HG02943 (cell line): ENCODE data around the gene SHTN1.

ENCODE experiments used
- ATAC-seq: cut with Tn5 transposase; IDR thresholded peaks from one replicate; pipeline ENCODE4 v1.9.1; 2021; ENCODE audit warnings: mild to moderate bottlenecking, low read depth, moderate library complexity; ENCODE audit not compliant: unreplicated experiment

Gene SHTN1

GRCh38 chr10:116840389-116841075, 164.5 kb downstream of the SHTN1 start:
- ATAC-seq: no peak

- ATAC-seq: no peak
These were observed 166.8 kb downstream of the SHTN1 start for GRCh38 chr10:116838143-116838725.

- no peak for ATAC-seq
These were observed 168.0 kb downstream of the SHTN1 start for GRCh38 chr10:116836902-116837523.

GRCh38 chr10:116836083-116836482, 168.9 kb downstream of the SHTN1 start:
- ATAC-seq: no peak

GRCh38 chr10:116835658-116836057, 169.3 kb downstream of the SHTN1 start:
- no peak for ATAC-seq

GRCh38 chr10:116833986-116834985, 170.7 kb downstream of the SHTN1 start:
- ATAC-seq: no peak

GRCh38 chr10:116831790-116832189, 173.2 kb downstream of the SHTN1 start:
- no peak for ATAC-seq
